ENCODE results near the gene MB21D2. TPM values are rescaled to one million over a fixed set of nuclear protein-coding genes. Genes with fewer than 3 reads are reported as not detected.

The MB21D2 gene
- total RNA-seq, 3 donors from 2014 or later: 1.9 to 4.0 (median 2.7) TPM

- peak; percentile 14 for ATAC-seq
These were observed 86.5 kb downstream of the MB21D2 start for GRCh38 chr3:192831111-192831644.

GRCh38 chr3:192830291-192831110 is 87.2 kb downstream of the MB21D2 start:
- intact Hi-C loops (cut with DNase I, micrococcal nuclease): no loop called here
- Histone ChIP-seq H3K9me3 (no peaks in the 10 kb centered on the region), H3K4me1 (ENCODE audit: low read depth) (peaks cover 4% of the 10 kb centered on the region), H3K36me3 (ENCODE audit: low read depth) (no peaks in the 10 kb centered on the region), H3K4me3 (no peak overlapping the region)
- no peak for TF ChIP-seq CTCF (IDR thresholded peaks at IDR 0.05)
- no peak for DNase-seq
- no peak for ATAC-seq

More at GRCh38 chr3:192831111-192831644, 86.5 kb downstream of the MB21D2 start:
- Histone ChIP-seq H3K9me3 (no peaks in the 10 kb centered on the region), H3K4me3 (no peak overlapping the region), H3K4me1 (ENCODE audit: low read depth) (no peaks in the 10 kb centered on the region), H3K36me3 (ENCODE audit: low read depth) (no peaks in the 10 kb centered on the region)
- TF ChIP-seq CTCF (IDR thresholded peaks at IDR 0.05): no peak
- intact Hi-C loops (cut with DNase I, micrococcal nuclease): no loop called here
- DNase-seq: no peak

- Histone ChIP-seq H3K9me3 (no peaks in the 10 kb centered on the region), H3K4me3 (no peak overlapping the region), H3K4me1 (ENCODE audit: low read depth) (peaks cover 6% of the 10 kb centered on the region), H3K36me3 (ENCODE audit: low read depth) (no peaks in the 10 kb centered on the region)
- no peak for DNase-seq
- no peak for ATAC-seq
- TF ChIP-seq CTCF (IDR thresholded peaks at IDR 0.05): no peak
- intact Hi-C loops (cut with DNase I, micrococcal nuclease): no loop called here
These were observed 89.6 kb downstream of the MB21D2 start for GRCh38 chr3:192827863-192828594.

GRCh38 chr3:192827208-192827607 is 90.4 kb downstream of the MB21D2 start:
- Histone ChIP-seq H3K4me1 (ENCODE audit: low read depth) (peaks cover 6% of the 10 kb centered on the region), H3K9me3 (no peaks in the 10 kb centered on the region), H3K4me3 (no peak overlapping the region), H3K36me3 (ENCODE audit: low read depth) (no peaks in the 10 kb centered on the region)
- intact Hi-C loops (cut with DNase I, micrococcal nuclease): no loop called here
- DNase-seq (no peak), ATAC-seq (no peak)
- no peak for TF ChIP-seq CTCF (IDR thresholded peaks at IDR 0.05)

- no peak overlapping the region for H3K4me3 ChIP-seq
- intact Hi-C loops (cut with DNase I, micrococcal nuclease): no loop called here
- no peak for DNase-seq
- no peak for TF ChIP-seq CTCF (IDR thresholded peaks at IDR 0.05)
- ATAC-seq: no peak
- H3K36me3 ChIP-seq (ENCODE audit: low read depth): no peaks in the 10 kb centered on the region
- no peaks in the 10 kb centered on the region for H3K9me3 ChIP-seq
- H3K4me1 ChIP-seq (ENCODE audit: low read depth): peaks cover 6% of the 10 kb centered on the region
These were observed 91.2 kb downstream of the MB21D2 start for GRCh38 chr3:192826214-192827006.

Data from mucosa of descending colon (tissue), 3 donors.